ENCODE results near the gene TBC1D22A.

DNA sequence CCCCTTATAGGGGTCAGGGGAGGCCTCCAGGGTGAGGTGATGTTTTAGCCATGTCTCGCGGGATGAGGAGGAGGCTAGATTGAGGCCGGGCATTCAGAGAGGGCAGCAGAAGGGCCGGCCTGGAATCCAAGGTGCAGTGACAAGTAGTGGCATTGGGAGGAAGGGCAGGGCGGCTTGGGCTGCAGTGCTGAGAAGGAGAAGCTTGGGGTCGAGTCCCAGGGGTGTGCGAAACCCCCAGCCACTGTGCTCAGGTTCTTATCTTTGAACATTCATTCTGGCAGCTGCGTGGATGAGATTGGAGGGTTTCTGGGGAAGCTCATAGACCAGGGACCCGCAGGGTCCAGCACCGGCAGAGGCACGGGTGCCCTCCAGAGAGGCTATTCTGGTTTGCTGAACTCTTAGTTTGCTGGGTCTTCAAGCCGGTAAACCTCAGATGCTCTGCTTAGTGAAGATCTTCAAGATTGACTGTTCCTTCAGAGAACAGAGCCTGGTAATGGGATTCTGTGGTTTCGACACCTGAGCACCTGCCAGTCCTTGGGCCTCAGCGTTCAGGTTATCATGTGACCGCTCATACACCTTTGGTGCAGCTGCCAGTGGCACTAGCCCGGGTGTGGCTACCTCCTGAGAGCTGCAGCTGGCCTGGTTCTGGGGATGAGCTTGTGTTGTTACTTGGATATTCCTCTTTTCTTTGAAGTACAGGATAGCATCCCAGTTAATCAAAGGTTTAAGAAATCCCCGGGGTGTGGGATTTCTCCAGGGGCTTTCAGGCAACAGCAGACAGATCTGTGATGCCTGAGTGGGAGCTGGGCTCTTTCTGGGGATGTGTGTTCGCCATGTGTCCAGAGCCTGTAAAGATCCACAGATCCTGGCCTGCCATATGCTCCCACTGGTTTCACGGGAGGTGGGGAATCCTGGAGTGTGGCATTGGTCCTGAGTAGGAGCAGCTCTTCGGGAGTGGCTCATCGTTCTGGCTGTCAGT lies 152.8 kb downstream of the TBC1D22A start:
- TF ChIP-seq, protein P1, sequence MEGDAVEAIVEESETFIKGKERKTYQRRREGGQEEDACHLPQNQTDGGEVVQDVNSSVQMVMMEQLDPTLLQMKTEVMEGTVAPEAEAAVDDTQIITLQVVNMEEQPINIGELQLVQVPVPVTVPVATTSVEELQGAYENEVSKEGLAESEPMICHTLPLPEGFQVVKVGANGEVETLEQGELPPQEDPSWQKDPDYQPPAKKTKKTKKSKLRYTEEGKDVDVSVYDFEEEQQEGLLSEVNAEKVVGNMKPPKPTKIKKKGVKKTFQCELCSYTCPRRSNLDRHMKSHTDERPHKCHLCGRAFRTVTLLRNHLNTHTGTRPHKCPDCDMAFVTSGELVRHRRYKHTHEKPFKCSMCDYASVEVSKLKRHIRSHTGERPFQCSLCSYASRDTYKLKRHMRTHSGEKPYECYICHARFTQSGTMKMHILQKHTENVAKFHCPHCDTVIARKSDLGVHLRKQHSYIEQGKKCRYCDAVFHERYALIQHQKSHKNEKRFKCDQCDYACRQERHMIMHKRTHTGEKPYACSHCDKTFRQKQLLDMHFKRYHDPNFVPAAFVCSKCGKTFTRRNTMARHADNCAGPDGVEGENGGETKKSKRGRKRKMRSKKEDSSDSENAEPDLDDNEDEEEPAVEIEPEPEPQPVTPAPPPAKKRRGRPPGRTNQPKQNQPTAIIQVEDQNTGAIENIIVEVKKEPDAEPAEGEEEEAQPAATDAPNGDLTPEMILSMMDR (IDR thresholded peaks at IDR 0.05; ENCODE audit: low read length) = no peak
- TF ChIP-seq EZH2 (optimal IDR thresholded peaks at IDR 0.05; ENCODE audit: low read depth, low read length) (no peak), EZH2phosphoT487 (IDR thresholded peaks at IDR 0.05; ENCODE audit: low read length) (no peak)
